HG02852 (cell line): ENCODE results near the gene MERTK.

Experiments used
- ATAC-seq: cut with Tn5 transposase; IDR thresholded peaks from one replicate; pipeline ENCODE4 v1.9.1; 2021; ENCODE audit warnings: mild to moderate bottlenecking, moderate library complexity; ENCODE audit not compliant: unreplicated experiment

The MERTK gene

GRCh38 chr2:111975053-111975552 lies 76.7 kb downstream of the MERTK start:
- ATAC-seq: no peak

- ATAC-seq: no peak
Observed at GRCh38 chr2:111975819-111976218, 77.4 kb downstream of the MERTK start.

- ATAC-seq: no peak
Observed at GRCh38 chr2:111977240-111977639, 78.8 kb downstream of the MERTK start.

DNA sequence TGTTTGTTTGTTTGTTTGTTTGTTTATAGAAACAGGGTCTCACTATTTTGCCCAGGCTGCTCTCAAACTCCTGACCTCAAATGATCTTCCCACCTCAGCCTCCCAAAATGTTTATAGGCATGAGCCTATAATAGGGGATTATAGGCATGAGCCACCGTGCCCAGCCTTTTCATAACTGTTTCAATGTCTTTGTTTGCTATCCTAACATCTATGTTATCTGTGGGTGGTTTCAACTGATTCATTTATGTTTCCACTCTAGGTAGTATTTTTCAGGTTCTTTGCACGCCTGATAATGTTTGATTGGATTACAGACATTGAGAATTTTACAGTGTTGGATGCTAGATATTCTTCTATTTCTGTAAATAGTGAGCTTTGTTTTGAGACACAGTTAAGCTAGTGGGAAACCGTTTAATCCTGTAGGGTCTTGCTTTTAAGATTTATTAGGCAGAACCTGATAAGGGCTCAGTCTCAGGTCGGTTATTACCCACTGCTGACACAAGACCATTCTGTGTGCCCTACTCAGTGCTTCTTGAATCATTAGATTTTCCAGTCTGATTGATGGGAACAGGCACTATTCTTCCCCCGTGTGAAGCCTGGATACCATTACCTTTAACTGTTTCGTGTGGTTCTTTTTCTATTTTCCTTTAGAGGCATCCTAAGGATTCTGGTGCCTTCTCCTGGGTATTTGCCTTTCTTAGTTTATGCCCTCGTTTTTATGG lies 80.2 kb downstream of the MERTK start:
- ATAC-seq: no peak

DNA sequence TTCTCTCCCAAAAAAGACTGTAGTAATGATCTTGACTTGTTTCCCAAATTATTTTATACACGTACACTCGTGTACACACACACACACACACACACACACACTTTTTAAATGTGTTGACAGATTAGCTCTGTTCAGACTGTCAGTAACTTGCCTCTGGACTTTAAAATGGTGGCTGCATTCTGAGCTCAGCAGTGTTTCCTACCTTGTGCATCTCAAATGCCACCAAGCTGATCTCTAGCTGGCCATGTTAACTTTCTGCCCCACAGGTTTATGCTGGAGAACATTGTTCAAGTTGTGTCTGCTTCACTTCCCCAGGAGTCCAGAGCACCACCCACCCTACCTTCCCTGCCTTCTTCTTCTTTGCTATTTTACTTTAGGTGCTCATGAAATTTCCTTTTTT lies 83.3 kb downstream of the MERTK start:
- no peak for ATAC-seq

- ATAC-seq: no peak
Observed at GRCh38 chr2:111982822-111983221, 84.4 kb downstream of the MERTK start.

GRCh38 chr2:111983478-111984212 lies 85.2 kb downstream of the MERTK start:
- no peak for ATAC-seq

GRCh38 chr2:111984213-111984604 lies 85.8 kb downstream of the MERTK start:
- no peak for ATAC-seq

DNA sequence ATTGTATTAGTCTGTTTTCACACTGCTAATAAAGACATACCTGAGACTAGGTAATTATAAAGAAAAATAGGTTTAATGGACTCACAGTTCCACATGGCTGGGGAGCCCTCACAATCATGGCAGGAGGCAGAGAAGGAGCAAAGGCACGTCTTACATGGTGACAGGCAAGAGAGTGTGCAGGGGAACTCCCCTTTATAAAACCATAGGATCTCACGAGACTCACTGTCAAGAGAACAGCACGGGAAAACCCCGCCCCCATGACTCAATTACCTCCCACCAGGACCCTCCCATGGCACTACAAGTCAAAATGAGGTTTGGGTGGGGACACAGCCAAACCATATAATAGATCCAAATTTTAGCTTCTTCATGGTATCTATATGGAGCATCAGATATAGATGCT lies 87.1 kb downstream of the MERTK start:
- no peak for ATAC-seq

DNA sequence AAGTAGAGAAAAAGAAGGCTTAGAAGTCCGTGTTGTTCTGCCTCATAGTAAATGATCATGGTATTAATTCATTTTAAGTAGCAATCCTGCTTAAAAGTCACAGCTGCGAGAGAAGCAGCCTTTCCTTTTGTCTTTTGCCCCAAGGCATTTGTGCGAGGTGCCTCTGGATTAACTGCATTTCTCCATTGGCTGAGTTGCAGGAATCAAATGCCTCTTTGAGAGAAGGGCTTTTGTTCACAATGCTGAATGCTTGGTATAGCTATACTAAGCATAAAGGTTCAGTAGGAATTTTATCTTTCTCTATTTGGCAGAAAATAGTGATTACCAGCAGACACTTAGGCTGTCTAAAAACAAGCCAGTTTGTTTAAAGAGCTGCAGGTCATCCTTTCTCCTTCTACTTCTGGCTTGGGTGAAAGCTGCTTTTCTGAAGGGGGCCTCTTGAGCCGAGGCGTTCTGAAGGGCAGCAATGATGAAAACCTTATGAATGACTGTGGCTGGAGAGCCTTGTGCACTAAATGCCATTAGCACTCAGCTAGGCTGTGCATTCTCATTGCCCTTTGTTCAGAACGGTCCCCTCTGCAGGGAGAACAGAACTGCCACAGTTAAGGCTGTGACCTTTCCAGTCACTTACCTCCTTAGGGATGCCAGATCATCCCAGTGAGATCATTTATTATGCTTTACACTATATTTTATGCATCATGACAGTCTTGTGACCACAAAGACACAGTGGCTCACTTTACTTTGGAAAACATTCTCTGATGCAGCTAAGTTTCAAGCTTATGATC lies 87.9 kb downstream of the MERTK start:
- no peak for ATAC-seq

GRCh38 chr2:111990375-111990774 lies 92.0 kb downstream of the MERTK start:
- ATAC-seq: no peak

- no peak for ATAC-seq
Observed at GRCh38 chr2:111990856-111991255, 92.4 kb downstream of the MERTK start.

DNA sequence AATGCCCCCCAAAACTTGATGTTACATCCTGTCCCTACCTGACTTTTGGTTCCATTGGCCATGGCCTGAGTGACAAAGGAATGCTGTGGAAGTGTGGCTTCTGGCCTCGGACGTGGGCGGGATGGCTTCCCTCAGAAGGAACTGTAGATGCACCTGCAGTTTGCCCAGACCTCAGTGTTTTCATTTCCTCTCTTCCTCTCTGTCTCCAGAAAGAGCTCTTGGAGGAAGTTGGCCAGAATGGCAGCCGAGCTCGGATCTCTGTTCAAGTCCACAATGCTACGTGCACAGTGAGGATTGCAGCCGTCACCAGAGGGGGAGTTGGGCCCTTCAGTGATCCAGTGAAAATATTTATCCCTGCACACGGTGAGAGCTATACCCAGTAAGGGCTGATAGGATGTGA lies 95.6 kb downstream of the MERTK start:
- ATAC-seq: no peak

DNA sequence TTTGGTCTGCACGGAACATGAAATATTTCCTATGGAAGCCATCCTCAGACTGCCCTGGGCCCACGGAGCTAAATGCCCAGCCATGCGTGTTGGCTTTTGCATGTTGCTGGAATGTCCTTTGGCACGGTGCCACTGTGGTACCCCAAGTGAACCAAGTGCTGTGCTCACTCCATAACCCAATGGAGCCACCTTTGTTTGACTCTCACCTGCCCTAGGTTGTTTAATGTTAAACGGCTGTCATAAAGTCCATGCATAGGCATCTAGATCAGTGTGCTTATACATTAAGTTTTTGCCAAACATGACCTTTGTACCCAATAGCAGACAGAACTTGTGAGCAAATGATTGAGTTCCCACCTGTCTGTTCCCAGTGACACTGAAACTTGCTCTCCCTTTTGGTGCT lies 96.7 kb downstream of the MERTK start:
- ATAC-seq: no peak

DNA sequence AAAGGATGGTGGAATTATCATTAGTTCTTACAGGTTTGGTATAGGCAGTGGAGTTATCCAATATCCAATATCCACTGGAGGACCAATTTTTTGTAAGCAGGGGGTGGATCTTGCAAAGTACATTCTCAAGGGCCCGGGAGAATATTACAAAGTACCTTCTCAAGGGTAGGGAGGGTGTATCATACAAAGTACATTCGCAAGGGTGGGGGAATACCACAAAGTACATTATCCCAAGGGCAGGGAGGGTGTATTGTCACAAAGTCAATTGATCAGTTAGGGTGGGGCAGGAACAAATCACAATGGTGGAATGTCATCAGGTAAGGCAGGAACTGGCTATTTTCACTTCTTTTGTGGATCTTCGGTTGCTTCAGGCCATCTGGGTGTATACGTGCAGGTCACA lies 101.4 kb downstream of the MERTK start:
- ATAC-seq: no peak

- no peak for ATAC-seq
Observed at GRCh38 chr2:112000399-112001135, 102.2 kb downstream of the MERTK start.

DNA sequence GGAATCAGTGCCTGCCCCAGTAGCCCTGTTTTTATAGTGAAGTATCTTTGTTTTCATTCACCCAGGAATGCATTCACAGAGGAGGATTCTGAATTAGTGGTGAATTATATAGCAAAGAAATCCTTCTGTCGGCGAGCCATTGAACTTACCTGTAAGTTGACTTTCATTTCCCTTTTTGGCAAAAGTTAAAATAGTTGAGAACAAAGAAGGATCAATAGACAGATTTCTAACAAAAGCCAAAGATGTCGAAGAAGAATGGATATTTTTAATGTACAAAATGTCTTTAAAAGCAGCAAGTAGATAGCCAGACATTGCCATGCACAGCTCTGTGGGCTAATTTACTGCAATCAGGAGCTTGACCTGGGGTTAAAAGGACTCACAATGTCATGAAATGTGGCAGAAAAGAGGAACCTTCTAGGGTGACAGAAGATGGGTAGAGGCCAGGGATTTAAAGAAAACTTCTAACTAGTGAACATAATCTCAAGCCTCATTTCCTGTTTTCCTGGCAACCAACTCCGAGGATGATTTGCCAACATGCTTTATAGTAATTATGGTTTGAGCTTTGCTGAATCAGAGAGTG lies 102.8 kb downstream of the MERTK start:
- no peak for ATAC-seq

GRCh38 chr2:112001942-112002341 lies 103.5 kb downstream of the MERTK start:
- ATAC-seq: no peak

- ATAC-seq: no peak
Observed at GRCh38 chr2:112003576-112004252, 105.3 kb downstream of the MERTK start.

- ATAC-seq: peak; percentile 68
Observed at GRCh38 chr2:112004253-112004645, 105.8 kb downstream of the MERTK start.
